HUDEP-2 (cell line): ENCODE data around the gene CPNE6.

Experiments used
- DNase-seq, 76 experiments: peaks; one replicate each; lab custom pipeline; 2025; ENCODE audit not compliant: unreplicated experiment in 76 of 76; lab: John Stamatoyannopoulos, UW

The CPNE6 gene

GRCh38 chr14:24082411-24083080 is 11.2 kb downstream of the CPNE6 start:
- DNase-seq = no peak

GRCh38 chr14:24083462-24083861 is 12.1 kb downstream of the CPNE6 start:
- no peak for DNase-seq

- DNase-seq = no peak
Measured at GRCh38 chr14:24084440-24084839, 13.1 kb downstream of the CPNE6 start.

GRCh38 chr14:24085215-24085614 is 13.9 kb downstream of the CPNE6 start:
- no peak for DNase-seq

GRCh38 chr14:24086193-24086955 is 15.0 kb downstream of the CPNE6 start:
- DNase-seq = no peak

- DNase-seq = no peak
Measured at GRCh38 chr14:24087004-24087403, 15.6 kb downstream of the CPNE6 start.

GRCh38 chr14:24088095-24088494 is 16.7 kb downstream of the CPNE6 start:
- no peak for DNase-seq

GRCh38 chr14:24089890-24090289 is 18.5 kb downstream of the CPNE6 start:
- no peak for DNase-seq

GRCh38 chr14:24092110-24092504 is 20.7 kb downstream of the CPNE6 start:
- no peak for DNase-seq

- no peak for DNase-seq
Measured at GRCh38 chr14:24092505-24093206, 21.3 kb downstream of the CPNE6 start.

- no peak for DNase-seq
Measured at GRCh38 chr14:24093207-24093900, 22.0 kb downstream of the CPNE6 start.

GRCh38 chr14:24093901-24094840 is 22.8 kb downstream of the CPNE6 start, which contains the start of gene PCK2:
Gene PCK2 (plus strand): TSS chr14:24094311. CDS start chr14:24094406, 95 bp downstream.
- peak in 75 of 76 experiments; percentile 74 to 98 (median 96) for DNase-seq

- DNase-seq = peak in 13 of 76 experiments; percentile 19 to 81 (median 37)
Measured at GRCh38 chr14:24094841-24095270, 23.5 kb downstream of the CPNE6 start.

GRCh38 chr14:24095271-24096068 is 24.1 kb downstream of the CPNE6 start:
- DNase-seq = peak in 75 of 76 experiments; percentile 55 to 96 (median 89)

GRCh38 chr14:24096545-24097181 is 25.3 kb downstream of the CPNE6 start:
- no peak for DNase-seq

GRCh38 chr14:24098229-24098926 is 27.0 kb downstream of the CPNE6 start:
- no peak for DNase-seq

- DNase-seq = no peak
Measured at GRCh38 chr14:24098927-24099813, 27.8 kb downstream of the CPNE6 start.
